ENCODE measurements around the gene SMTN.
"Not testable (repeated sequence)": the region's sequence is repeated elsewhere in the genome, so short reads cannot be mapped to it uniquely, and the experiment has no call there.

The SMTN gene

DNA sequence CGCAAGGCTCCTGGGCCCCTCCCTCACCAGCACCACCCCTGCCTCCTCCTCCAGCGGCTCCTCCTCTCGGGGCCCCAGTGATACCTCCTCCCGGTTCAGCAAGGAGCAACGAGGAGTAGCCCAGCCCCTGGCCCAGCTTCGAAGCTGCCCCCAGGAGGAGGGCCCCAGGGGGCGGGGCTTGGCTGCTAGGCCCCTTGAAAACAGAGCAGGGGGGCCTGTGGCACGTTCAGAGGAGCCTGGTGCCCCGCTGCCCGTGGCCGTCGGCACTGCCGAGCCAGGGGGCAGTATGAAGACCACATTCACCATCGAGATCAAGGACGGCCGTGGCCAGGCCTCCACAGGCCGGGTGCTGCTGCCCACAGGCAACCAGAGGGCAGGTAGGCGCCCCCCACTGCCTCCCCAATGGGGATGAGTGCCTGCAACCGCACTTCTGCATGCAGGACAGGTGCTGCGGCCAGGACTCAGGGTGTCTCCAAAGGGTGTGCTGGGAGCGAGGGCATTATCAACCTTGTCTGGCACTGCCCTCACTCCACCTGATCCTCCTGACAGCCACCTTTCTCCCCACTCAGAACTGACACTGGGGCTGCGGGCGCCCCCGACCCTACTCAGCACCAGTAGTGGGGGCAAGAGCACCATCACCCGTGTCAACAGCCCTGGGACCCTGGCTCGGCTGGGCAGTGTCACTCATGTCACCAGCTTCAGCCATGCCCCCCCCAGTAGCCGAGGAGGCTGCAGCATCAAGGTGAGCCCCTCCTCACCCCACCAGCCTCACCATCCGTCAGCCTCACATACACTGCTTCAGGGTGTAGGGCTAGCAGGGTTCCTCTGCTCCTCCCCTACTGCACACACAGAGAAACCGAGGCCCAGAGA, 10.2 kb downstream of the SMTN start:
- peaks cover 1% of the 10 kb centered on the region for H3K36me3 Mint-ChIP-seq (ENCODE audit: low read depth)
- no peak overlapping the region for H3K27ac Mint-ChIP-seq
- H3K4me3 Mint-ChIP-seq = no peak overlapping the region
- H3K4me1 Mint-ChIP-seq (ENCODE audit: low read depth) = no peaks in the 10 kb centered on the region
- H3K27me3 Mint-ChIP-seq (ENCODE audit: low read depth) = no peaks in the 10 kb centered on the region
- H3K9me3 Mint-ChIP-seq = no peaks in the 10 kb centered on the region

DNA sequence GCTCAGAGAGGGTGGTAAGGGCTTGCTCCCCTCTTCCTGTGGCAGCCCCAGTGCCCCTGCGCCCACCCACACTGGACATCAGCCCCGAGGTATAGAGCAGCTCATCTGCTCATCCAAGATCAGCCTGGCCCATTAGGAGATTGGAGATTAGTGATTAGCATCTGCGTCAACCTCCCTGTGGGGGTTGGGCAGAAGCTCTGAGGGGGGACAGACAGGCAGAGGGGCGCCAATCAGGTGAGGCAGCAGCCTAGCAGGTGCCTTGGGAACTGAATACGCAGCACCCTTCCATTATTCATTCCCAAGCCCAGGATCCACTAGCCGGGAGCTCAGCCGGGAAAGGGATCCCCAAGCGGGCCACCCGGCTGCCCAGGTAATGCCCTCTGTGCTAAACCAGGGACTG, 11.0 kb downstream of the SMTN start:
- H3K4me1 Mint-ChIP-seq (ENCODE audit: low read depth) = no peaks in the 10 kb centered on the region
- no peaks in the 10 kb centered on the region for H3K27me3 Mint-ChIP-seq (ENCODE audit: low read depth)
- H3K27ac Mint-ChIP-seq = no peak overlapping the region
- no peaks in the 10 kb centered on the region for H3K9me3 Mint-ChIP-seq
- H3K36me3 Mint-ChIP-seq (ENCODE audit: low read depth) = peaks cover 1% of the 10 kb centered on the region
- no peak overlapping the region for H3K4me3 Mint-ChIP-seq

DNA sequence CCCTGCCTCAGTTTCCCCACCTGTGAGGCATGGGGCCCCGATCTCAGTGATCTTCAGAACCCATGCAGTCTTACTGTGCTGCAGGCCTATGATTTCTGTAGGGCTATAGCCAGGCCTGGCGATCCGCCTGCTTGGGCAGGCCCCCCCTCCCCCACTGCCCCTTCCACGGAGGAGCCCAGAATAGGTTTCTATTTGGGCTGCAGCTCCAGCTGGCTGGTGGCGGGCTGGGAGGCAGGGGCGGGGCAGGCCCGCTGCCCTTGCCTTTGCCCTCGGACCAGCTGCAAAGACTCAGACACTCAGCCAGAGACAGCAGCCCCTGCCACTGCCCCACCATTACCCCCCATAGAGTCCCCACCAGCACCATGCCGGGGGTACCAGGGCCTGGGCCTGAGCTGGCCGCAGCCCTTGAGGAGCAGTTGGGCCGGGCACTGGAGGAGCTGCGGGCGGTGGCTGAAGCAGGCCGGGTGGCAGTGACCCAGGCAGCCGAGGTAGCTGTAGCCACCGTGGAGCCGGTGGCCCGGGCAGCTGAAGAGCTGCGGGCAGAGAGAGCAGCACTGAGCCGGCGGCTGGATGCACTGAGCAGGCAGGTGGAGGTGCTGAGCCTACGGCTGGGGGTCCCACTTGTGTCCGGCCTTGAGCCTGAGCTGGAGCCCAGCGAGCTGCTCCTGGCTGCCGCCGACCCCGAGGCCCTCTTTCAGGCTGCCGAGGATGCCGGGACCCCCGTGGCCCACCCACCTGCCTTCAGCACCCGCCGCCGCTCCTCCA, 12.2 kb downstream of the SMTN start:
- Mint-ChIP-seq H3K9me3 (no peaks in the 10 kb centered on the region), H3K4me3 (no peak overlapping the region), H3K4me1 (ENCODE audit: low read depth) (no peaks in the 10 kb centered on the region), H3K27ac (no peak overlapping the region), H3K36me3 (ENCODE audit: low read depth) (peaks cover 1% of the 10 kb centered on the region), H3K27me3 (ENCODE audit: low read depth) (no peaks in the 10 kb centered on the region)

DNA sequence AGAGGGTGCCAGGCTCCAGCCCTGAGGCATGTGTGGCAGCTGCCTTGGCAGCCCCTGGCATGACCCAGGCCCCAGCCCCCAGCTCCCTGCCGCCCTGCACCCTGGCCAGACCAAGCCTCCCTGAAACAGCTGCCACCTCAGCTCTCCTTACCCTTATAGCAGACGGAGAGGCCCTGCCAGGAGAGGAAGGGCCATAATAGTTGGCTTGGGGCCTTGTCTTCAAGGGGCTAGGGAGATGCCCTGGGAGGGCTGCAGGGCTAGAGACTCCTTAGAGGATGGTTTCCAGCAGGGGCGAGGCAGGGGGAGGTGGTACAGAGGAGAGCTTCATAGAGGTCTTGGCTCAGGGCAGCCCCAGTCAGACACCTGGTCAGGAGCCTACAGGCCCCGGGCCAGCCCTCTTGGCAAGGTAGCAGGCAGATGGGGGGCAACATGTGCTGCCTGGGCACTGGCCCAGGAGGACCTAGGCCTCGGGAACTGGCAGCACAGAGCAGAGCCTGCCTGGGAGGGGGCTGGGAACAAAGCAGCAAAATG, 13.0 kb downstream of the SMTN start:
- Mint-ChIP-seq H3K4me1 (ENCODE audit: low read depth) (no peaks in the 10 kb centered on the region), H3K27ac (no peak overlapping the region), H3K36me3 (ENCODE audit: low read depth) (no peaks in the 10 kb centered on the region), H3K27me3 (ENCODE audit: low read depth) (no peaks in the 10 kb centered on the region), H3K4me3 (no peak overlapping the region), H3K9me3 (no peaks in the 10 kb centered on the region)

DNA sequence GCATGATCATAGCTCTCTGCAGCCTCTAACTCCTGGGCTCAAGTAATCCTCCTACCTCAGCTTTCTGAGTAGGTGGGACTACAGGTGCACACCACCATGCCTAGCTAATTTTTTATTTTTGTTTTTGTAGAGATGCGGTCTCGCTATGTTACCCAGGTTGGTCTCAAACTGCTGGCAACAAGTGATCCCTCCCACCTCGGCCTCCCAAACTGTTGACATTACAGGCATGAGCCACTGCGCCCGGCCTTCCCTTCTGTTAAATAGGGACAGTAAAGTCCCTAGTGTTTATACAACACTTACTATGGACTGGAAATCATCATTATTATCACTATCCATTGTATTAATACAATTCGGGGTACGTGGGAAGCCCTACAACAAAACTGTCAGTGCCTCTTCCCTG, 13.6 kb downstream of the SMTN start:
- Mint-ChIP-seq H3K27me3 (ENCODE audit: low read depth) (no peaks in the 10 kb centered on the region), H3K36me3 (ENCODE audit: low read depth) (no peaks in the 10 kb centered on the region), H3K4me1 (ENCODE audit: low read depth) (no peaks in the 10 kb centered on the region), H3K4me3 (no peak overlapping the region), H3K9me3 (no peaks in the 10 kb centered on the region), H3K27ac (no peak overlapping the region)

DNA sequence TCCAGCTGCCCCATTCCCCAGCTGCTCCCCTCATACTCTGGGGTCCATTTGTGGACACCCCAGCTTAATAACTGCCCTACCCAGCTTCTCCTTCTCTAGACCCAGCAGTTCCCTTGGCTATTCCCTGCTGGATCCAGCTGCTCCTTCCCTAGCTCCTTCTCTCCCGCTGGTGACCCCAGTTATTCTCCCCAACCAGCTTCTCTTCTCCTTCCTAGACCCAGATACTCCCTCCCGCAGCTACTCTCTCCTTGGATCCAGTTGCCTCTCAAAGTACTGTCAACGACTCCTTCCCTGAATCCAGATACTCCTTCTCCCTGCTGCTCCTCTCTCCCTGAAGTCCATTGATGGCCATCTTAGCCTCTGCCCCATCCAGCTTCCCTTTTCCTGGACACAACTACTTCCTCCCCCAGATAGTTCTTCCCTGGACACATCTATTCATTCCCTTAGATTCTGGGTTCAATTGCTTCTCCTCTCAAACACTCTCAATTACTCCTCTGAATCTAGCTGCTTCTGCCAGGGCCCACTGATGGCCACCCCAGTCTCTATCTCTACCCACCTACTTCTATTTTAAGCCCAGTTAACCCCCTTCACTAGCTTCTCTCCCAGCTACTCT, 14.6 kb downstream of the SMTN start:
- no peak overlapping the region for H3K4me3 Mint-ChIP-seq
- no peaks in the 10 kb centered on the region for H3K4me1 Mint-ChIP-seq (ENCODE audit: low read depth)
- H3K36me3 Mint-ChIP-seq (ENCODE audit: low read depth) = no peaks in the 10 kb centered on the region
- no peaks in the 10 kb centered on the region for H3K9me3 Mint-ChIP-seq
- H3K27me3 Mint-ChIP-seq (ENCODE audit: low read depth) = no peaks in the 10 kb centered on the region
- no peak overlapping the region for H3K27ac Mint-ChIP-seq

DNA sequence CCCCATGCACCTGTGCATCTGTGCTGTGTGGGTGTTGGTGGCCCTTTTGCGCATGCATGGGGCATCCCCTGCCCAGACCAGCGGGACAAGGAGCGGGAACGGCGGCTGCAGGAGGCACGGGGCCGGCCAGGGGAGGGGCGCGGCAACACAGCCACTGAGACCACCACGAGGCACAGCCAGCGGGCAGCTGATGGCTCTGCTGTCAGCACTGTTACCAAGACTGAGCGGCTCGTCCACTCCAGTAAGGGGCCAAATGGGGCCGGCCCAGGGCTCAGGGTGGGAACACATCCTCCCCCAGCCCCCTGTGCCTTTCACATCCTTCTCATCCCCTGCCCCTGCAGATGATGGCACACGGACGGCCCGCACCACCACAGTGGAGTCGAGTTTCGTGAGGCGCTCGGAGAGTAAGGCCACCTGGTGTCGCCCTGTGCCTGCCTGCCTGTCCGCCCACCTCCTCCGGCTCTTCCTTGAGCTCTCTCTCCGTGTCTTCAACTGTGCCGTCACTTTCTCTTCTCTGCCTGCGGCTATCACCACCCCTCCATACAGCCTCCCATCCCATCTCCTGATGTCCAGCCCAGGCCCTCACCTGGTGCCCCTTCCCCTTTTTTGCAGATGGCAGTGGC, 15.7 kb downstream of the SMTN start:
- no peaks in the 10 kb centered on the region for H3K27me3 Mint-ChIP-seq (ENCODE audit: low read depth)
- peaks cover 1% of the 10 kb centered on the region for H3K36me3 Mint-ChIP-seq (ENCODE audit: low read depth)
- H3K27ac Mint-ChIP-seq = no peak overlapping the region
- H3K4me1 Mint-ChIP-seq (ENCODE audit: low read depth) = no peaks in the 10 kb centered on the region
- no peaks in the 10 kb centered on the region for H3K9me3 Mint-ChIP-seq
- H3K4me3 Mint-ChIP-seq = no peak overlapping the region

DNA sequence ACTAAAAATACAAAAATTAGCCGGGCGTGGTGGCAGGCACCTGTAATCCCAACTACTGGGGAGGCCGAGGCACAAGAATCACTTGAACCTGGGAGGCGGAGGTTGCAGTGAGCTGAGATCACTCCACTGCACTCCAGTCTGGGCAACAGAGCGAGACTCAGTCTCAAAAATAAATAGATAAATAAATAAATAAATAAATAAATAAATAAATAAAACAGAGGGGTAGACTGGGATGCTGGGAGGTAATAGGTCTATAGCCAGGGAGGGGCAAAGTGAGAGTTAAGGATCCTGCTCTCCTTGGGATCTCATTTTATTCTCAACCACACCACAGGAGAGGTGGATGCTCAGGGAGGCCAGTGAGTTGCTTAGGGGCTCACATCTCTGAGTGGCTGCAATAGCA, 16.4 kb downstream of the SMTN start:
- H3K9me3 Mint-ChIP-seq; H3K27ac Mint-ChIP-seq; H3K36me3 Mint-ChIP-seq (ENCODE audit: low read depth); H3K4me1 Mint-ChIP-seq (ENCODE audit: low read depth); H3K4me3 Mint-ChIP-seq; H3K27me3 Mint-ChIP-seq (ENCODE audit: low read depth): not testable (repeated sequence)

DNA sequence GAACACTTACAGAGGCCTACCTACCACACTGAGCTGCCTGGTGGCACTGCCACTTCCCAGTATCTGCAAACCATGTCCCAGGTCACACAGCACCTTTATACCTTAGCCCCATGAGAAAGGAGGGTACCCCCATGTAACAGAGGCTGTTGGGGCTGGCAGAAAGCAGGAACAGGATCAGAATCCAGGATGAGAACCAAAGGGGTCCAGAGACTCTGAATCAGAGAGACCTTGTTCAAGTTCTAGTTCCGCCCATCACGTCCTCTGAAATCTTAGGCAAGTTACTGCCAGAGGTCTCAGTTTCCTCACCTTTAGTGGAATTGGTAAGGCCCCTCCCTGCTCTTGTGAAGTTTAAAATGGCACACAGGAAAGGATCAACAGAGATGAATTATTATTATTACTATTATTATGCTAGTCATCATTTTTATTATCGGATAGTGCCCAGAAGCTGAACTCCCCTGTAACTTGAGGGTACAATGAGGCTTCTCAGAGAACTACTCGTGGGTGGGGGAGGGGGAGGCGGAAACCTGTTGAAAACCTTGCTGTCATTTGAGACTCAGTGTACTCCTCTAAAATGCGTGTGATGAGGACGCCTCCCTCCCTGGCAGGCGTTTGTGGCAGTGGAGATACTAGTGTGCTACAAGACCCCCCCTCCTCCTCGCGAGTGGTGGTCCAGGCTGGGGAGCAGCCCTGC, 17.0 kb downstream of the SMTN start:
- H3K36me3 Mint-ChIP-seq (ENCODE audit: low read depth) = peaks cover 1% of the 10 kb centered on the region
- no peak overlapping the region for H3K27ac Mint-ChIP-seq
- no peaks in the 10 kb centered on the region for H3K9me3 Mint-ChIP-seq
- no peaks in the 10 kb centered on the region for H3K27me3 Mint-ChIP-seq (ENCODE audit: low read depth)
- peaks cover 2% of the 10 kb centered on the region for H3K4me1 Mint-ChIP-seq (ENCODE audit: low read depth)
- no peak overlapping the region for H3K4me3 Mint-ChIP-seq

DNA sequence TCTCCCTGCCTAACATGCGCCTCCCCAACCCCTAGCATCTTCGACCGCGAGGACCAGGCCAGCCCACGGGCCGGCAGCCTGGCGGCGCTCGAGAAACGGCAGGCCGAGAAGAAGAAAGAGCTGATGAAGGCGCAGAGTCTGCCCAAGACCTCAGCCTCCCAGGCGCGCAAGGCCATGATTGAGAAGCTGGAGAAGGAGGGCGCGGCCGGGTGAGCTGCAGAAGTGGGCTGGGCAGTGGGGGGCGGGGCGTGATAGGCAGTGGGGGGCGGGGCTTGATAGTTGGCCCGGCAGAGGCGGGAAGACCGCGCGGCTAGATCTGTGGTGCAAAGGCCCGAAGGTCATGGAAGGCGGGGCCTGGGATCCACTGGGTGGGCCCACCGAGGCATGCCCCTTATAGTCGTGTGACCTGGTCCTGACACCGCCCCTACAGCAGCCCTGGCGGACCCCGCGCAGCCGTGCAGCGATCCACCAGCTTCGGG, 17.6 kb downstream of the SMTN start:
- Mint-ChIP-seq H3K27me3 (ENCODE audit: low read depth) (no peaks in the 10 kb centered on the region), H3K4me3 (no peak overlapping the region), H3K4me1 (ENCODE audit: low read depth) (peaks cover 2% of the 10 kb centered on the region), H3K9me3 (no peaks in the 10 kb centered on the region), H3K27ac (no peak overlapping the region), H3K36me3 (ENCODE audit: low read depth) (peaks cover 1% of the 10 kb centered on the region)

DNA sequence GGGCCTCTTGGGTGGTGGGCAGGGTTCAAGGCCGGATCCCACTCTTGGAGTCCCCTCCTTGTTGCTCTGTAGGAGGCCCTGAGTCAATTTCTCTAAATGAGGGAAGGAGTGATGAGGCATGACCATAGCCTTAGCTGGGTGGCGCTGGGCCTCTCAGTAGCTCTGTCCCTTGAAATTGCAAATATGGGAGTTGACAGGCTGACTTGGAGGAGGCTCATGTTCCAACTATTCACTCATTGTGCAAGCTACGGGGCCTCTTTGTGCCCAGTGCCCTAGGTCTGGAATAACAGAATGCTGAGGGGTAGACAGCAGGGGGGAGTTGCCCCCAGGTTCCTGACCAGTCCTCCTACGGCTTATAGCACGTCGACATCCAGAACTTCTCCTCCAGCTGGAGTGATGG, 18.3 kb downstream of the SMTN start:
- H3K36me3 Mint-ChIP-seq (ENCODE audit: low read depth) = peaks cover 1% of the 10 kb centered on the region
- H3K27ac Mint-ChIP-seq = no peak overlapping the region
- H3K4me3 Mint-ChIP-seq = no peak overlapping the region

DNA sequence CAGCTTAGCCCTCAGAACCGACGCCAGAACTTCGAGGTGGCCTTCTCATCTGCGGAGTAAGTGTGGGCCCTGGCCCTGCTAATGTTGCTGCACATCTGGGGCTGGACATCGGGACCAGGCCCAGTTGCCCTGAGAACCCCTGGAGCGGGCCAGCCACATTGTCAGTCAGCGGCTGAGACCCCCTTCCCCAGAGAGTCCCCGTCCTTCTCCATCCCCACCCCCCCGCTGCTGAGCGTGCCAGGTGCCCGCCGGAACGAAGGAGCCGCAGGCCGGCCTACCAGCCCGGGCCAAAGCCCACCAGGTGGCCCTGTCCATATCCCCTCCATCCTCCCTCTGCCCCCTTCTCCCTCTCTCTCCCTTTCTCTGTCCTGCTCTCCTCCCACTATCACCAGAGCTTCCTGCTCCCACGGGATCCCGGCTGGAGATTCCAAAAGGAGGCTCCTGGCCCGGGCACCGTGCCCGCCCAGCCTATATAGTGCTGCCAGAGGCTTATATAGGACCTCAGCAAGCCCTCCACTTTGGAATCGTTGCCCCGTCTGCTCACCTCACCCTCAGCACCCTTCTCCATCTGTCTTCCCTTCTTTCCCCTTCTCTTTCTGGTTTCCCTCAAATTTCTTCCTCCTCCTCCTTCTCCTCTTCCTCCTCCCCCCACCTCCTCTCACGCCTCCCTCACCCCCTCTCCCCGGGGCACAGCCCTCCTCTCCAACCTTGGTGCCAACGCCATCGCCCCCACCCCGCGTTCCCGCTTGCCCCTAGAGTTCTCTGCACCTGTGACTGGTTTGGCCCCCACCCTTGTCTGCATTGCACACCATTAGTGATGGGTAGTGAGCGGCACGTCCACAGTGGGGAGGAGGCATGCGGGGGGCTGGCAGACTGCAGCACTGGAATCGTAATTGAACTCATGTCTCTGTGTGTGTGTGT, 19.0 kb downstream of the SMTN start:
- no peaks in the 10 kb centered on the region for H3K9me3 Mint-ChIP-seq
- no peak overlapping the region for H3K4me3 Mint-ChIP-seq
- peaks cover 1% of the 10 kb centered on the region for H3K36me3 Mint-ChIP-seq (ENCODE audit: low read depth)
- H3K27me3 Mint-ChIP-seq (ENCODE audit: low read depth) = no peaks in the 10 kb centered on the region
- no peak overlapping the region for H3K27ac Mint-ChIP-seq
- H3K4me1 Mint-ChIP-seq (ENCODE audit: low read depth) = peaks cover 2% of the 10 kb centered on the region

More for the DNA sequence above, 18.3 kb downstream of the SMTN start:
- H3K4me1 Mint-ChIP-seq (ENCODE audit: low read depth) = peaks cover 2% of the 10 kb centered on the region
- no peaks in the 10 kb centered on the region for H3K9me3 Mint-ChIP-seq
- no peaks in the 10 kb centered on the region for H3K27me3 Mint-ChIP-seq (ENCODE audit: low read depth)
